Nephron (organoid): Measurements from ENCODE around the gene MSLN.
A peak's percentile ranks its signal among the peaks of the same experiment; 100 is the strongest.

ENCODE experiments used
- H3K27ac Mint-ChIP-seq, 3 experiments: 2 replicates each; pipeline ENCODE4 v1.8.0; 2020; ENCODE audit warnings: mixed read lengths in 3 of 3, mild to moderate bottlenecking in 2 of 3, moderate library complexity in 1 of 3
- H3K27me3 Mint-ChIP-seq: 2 replicates; pipeline ENCODE4 v1.8.0; 2021; ENCODE audit warnings: low read depth, mild to moderate bottlenecking, moderate library complexity, mixed read lengths
- H3K36me3 Mint-ChIP-seq: 2 replicates; pipeline ENCODE4 v1.8.0; 2020; ENCODE audit warnings: low read depth, mixed read lengths
- H3K4me1 Mint-ChIP-seq: 2 replicates; pipeline ENCODE4 v1.8.0; 2020; ENCODE audit warnings: mixed read lengths
- H3K4me3 Mint-ChIP-seq, 3 experiments: 2 replicates each; pipeline ENCODE4 v1.8.0; 2020; ENCODE audit warnings: mild to moderate bottlenecking in 3 of 3, mixed read lengths in 3 of 3, moderate library complexity in 2 of 3
- H3K9me3 Mint-ChIP-seq: 2 replicates; pipeline ENCODE4 v1.8.0; 2020; ENCODE audit warnings: mixed read lengths
- CTCF ChIP-seq, 3 experiments: fragments of 200-600 bp; sonication (generic); IDR thresholded peaks; one replicate each; pipeline ENCODE4 v1.5.0; 2021; ENCODE audit warnings: antibody characterized with exemption in 3 of 3; ENCODE audit not compliant: unreplicated experiment in 3 of 3

MSLN gene

DNA sequence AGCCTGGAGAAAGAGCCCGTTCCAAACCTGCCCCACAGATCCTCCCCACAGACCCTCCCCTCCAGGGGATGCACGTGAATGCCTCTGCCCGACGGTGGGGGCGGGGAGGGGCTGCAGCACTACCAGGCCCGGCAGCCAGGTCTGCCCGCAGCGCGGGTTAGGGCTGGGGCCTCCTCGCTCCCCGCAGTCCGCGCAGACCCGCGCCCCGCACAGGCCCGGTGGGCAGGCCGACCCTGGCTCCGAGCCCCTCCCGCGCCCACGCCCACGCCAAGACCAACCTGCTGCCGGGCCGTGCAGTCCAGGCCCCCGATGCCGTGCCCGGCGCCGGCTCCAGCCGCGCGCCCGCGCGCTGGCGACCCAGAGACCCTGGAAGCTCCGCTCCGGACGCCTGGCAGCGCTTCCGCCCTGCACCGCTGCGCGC lies 27.5 kb downstream of the MSLN start, which contains the start of gene RPUSD1:
Gene RPUSD1 (minus strand): TSS at position 404 of the 421 bp plus-strand sequence. CDS start 644 bp downstream, outside the sequence.
- Mint-ChIP-seq H3K27ac (no peak within 1 kb of the TSS), H3K4me3 (peak within 1 kb of the TSS; percentile 86 to 87 (median 87)), H3K36me3 (peaks cover 9% of the 10 kb centered on the region), H3K9me3 (no peaks in the 10 kb centered on the region), H3K4me1 (no peaks in the 10 kb centered on the region), H3K27me3 (no peaks in the 10 kb centered on the region)
- TF ChIP-seq CTCF (IDR thresholded peaks at IDR 0.05; ENCODE audit: unreplicated experiment in 3 of 3), result no peak

GRCh38 chr16:788399-789126 lies 28.0 kb downstream of the MSLN start, which contains the start of gene CHTF18:
CHTF18 (plus strand) TSS chr16:788620; CDS start chr16:788685, 65 bp downstream.
- no peaks in the 10 kb centered on the region for H3K27me3 Mint-ChIP-seq
- TF ChIP-seq CTCF (IDR thresholded peaks at IDR 0.05; ENCODE audit: unreplicated experiment in 3 of 3), result no peak

DNA sequence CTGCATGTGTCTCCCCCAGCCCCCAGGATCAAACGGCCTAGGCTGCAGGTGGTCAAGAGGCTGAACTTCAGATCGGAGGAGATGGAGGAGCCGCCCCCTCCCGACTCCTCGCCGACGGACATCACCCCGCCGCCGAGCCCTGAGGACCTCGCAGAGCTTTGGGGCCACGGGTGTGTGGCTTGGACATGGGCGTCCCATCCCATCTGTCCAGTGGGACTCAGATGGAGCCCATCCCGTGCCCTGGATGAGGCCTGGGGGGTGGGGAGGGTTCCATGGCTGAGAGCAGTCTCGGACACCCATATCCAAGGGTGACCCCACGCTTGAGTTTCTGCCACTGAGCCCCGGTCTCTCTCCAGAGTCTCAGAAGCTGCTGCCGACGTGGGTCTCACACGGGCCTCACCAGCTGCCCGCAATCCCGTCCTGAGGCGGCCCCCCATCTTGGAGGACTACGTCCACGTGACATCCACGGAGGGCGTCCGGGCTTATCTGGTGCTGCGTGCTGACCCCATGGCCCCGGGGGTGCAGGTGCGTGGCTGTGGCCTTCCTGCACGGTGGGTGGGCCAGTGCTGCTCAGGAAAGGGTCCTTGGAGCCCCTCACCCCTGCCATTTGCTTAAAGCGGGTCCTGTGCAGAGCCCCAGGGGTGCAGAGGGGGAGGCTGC lies 28.8 kb downstream of the MSLN start:
- Mint-ChIP-seq H3K36me3 (peaks cover 9% of the 10 kb centered on the region), H3K4me1 (no peaks in the 10 kb centered on the region), H3K9me3 (no peaks in the 10 kb centered on the region), H3K27ac (no peak overlapping the region), H3K27me3 (no peaks in the 10 kb centered on the region), H3K4me3 (peak overlapping the region; percentile 4 to 77 (median 11))
- TF ChIP-seq CTCF (IDR thresholded peaks at IDR 0.05; ENCODE audit: unreplicated experiment in 3 of 3), result no peak

More at GRCh38 chr16:788399-789126, 28.0 kb downstream of the MSLN start, which contains the start of gene CHTF18:
- no peaks in the 10 kb centered on the region for H3K4me1 Mint-ChIP-seq
- peak within 1 kb of the TSS; percentile 86 to 87 (median 87) for H3K4me3 Mint-ChIP-seq
- no peaks in the 10 kb centered on the region for H3K9me3 Mint-ChIP-seq
- H3K36me3 Mint-ChIP-seq, result peaks cover 9% of the 10 kb centered on the region
- H3K27ac Mint-ChIP-seq, result no peak within 1 kb of the TSS

- Mint-ChIP-seq H3K27ac (no peak overlapping the region), H3K9me3 (no peaks in the 10 kb centered on the region), H3K4me3 (peak overlapping the region; percentile 72 to 77 (median 77)), H3K27me3 (no peaks in the 10 kb centered on the region), H3K36me3 (peaks cover 9% of the 10 kb centered on the region), H3K4me1 (no peaks in the 10 kb centered on the region)
- no peak for TF ChIP-seq CTCF (IDR thresholded peaks at IDR 0.05; ENCODE audit: unreplicated experiment in 3 of 3)
These were observed 29.6 kb downstream of the MSLN start for GRCh38 chr16:790086-790485.

DNA sequence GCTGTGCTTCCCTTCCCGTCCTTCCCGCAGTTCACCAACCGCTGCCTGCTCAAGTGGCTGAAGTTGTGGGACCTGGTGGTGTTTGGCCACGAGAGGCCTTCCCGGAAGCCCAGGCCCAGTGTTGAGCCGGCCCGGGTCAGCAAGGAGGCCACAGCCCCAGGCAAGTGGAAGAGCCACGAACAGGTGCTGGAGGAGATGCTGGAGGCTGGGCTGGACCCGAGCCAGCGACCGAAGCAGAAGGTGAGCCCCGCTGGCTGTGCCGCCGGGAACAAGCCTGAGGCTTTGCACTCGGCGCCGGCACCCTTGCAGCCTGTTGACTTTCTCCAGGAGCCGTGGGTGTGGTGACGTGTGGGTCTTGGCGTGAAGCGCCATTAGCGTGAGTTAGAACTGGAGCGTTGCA lies 30.6 kb downstream of the MSLN start:
- H3K4me1 Mint-ChIP-seq, result no peaks in the 10 kb centered on the region
- TF ChIP-seq CTCF (IDR thresholded peaks at IDR 0.05; ENCODE audit: unreplicated experiment in 3 of 3), result no peak

More for the DNA sequence above, 30.6 kb downstream of the MSLN start:
- Mint-ChIP-seq H3K36me3 (peaks cover 9% of the 10 kb centered on the region), H3K9me3 (no peaks in the 10 kb centered on the region), H3K4me3 (peak overlapping the region in 1 of 3 experiments; percentile 78), H3K27me3 (no peaks in the 10 kb centered on the region), H3K27ac (no peak overlapping the region)
